DMS53 treated with DMSO at 0.1 percent for 48 hours (cell line): ENCODE measurements around the gene TAS2R39.

Source experiments
- DNase-seq: peaks from one replicate; lab custom pipeline; 2025; ENCODE audit not compliant: unreplicated experiment; lab: John Stamatoyannopoulos, UW

TAS2R39 gene

DNA sequence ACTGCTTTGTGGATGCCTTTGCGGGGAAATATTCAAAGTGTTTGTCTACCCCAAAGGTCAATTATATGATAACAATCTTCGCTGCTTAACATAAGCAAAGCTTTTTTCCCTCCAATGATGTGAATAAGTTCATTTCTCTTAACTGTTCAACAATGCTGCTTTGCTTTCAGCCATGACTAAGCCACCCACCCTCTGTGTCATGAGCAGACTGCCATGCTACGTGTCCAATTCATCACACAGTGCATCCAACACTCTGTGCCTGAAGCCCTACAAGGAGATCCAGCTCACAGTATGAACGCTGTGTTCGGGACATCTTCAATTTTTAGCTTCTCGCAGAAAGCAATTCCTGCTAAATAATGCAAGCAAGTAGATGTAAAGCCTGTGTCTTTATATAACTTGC, 32.9 kb downstream of the TAS2R39 start:
- no peak for DNase-seq

DNA sequence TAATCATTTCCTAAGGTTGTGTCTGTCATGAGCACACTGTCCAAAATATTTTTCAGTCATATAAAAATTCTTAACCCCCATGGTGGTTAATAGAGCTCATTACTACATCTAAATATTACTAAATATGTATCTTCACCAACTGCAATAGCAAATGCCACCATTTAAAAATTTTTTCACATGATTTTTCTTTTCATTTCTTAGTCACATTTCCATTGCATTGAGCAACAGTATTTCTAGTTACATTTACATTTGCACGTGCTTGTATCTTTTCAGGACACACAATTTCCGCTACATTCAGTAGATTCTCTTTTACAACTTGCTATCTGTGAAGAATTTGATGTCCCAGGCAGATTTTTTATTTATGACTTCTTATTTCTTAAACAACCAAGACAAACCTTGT, 33.5 kb downstream of the TAS2R39 start:
- DNase-seq: no peak

DNA sequence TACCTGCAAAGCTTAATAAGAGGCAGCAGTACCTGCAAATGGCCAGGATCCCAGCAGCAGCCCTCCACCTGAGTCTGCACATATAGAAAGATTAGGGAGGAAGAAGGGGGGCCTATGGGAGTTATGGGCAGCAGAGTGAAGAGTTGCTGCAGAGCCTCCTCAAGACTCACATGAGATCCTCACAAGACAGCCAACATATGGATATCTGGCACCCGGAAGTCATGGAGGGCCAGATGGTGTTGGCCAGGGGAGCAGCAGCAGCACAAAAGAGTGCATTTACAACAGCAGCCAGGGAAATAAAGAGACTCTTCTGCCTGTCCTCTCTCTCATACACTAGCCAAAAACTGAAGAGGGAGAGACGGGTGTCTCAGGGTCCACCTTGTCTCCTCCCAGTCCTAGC, 34.6 kb downstream of the TAS2R39 start:
- no peak for DNase-seq

DNA sequence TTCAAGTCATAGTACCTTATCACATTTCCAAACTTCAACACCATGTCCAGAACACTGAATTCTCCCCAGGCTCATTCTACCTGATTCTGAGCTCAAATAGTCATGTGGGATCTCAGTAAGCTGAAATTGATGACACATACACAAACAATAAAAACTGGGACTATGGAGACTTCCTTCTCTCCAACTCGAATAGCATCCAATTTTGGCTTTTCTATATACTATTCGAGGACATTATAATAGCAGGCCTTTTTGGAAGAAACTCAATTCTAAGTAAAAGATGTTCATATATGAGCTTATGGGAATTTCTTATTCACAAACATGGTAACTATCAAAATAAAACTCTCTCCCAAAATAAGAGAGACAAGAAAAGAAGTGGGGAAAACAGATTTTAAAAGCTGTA, 38.1 kb downstream of the TAS2R39 start:
- no peak for DNase-seq

DNA sequence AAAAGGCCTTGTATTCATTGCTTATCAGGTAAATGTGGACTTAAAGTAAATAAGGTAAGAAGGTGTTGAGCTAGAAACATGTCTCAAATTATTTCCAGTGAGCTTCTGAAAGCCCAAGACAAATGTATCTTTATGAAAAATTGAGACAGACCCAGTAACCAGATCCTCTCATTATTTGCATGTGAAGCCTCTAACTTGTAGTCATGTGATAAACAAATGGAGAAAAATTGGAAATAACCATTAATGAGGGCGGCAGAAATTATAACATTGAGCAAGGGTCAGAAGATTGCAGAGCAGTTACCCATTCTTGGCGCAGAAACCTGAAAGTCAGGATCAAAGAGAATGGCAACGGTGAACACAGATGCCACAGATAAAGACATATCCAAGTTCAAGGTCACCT, 38.5 kb downstream of the TAS2R39 start, which contains the start of gene TAS2R40:
TSS of gene TAS2R40 (plus strand) at position 301 of the 400 bp plus-strand sequence. CDS start at position 343, 42 bp downstream.
- no peak for DNase-seq

DNA sequence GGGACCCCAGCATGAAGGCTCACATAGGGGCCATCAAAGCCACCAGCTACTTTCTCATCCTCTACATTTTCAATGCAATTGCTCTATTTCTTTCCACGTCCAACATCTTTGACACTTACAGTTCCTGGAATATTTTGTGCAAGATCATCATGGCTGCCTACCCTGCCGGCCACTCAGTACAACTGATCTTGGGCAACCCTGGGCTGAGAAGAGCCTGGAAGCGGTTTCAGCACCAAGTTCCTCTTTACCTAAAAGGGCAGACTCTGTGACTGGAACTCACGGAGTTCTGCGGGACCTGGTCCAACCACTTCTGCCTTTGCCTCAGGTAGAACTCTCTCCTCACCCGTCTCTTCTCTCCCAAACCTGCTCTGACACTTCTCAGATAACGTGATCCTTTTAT, 39.6 kb downstream of the TAS2R39 start:
- no peak for DNase-seq

DNA sequence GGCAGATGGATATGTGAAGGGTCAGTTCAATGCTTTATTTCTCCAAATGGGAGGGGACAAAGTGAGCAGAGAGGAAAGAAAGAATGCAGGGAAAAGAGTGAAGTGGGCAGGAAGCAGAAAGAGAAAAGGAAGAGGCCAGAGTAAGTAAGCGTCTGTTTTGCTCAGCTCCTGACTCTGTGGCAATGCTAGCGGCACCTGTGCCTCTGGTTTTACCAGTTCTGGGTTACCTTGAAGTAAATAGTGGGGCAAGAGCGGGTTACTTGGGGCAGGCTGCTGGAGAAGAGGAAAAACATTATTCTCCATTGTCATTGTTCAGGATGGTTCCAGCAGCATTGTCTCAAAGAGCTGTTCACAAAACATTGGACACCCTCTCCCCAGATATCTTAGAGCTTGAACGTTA, 40.6 kb downstream of the TAS2R39 start:
- DNase-seq: no peak

DNA sequence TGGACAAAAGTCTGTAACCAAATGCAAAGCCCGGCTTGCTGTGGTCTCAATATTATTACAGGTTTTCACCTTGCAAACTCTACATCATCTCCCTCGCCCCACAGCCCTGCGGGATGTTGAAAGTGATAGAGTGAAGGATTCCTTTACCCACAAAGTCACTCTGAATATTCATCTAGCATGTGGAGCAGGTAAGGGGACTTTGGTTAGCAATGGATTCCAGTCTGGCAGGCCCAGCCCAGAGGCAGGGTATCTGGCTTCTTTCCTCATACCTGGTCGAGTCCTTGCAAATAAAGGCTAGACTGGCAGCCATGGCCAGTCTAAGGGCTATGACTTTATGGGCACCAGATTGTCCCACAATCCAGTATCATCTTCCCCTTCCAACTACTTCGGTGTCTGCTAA, 41.8 kb downstream of the TAS2R39 start:
- DNase-seq: no peak

DNA sequence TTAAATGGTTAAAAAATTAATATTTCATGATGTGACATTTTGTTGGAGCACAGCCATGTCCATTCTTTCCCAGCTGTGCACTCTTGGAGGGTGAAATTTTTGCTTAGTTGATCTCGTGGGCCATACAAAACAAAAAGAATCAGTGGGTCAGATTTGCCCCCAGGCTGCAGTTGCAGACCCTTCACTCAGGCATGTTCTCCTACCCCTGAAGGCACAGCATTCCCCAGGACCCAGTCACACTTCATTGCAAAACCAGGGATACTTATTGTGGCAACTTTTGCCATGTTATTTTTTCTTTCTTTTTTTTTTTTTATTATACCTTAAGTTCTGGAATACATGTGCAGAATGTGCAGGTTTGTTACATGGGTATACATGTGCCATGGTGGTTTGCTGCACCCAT, 44.6 kb downstream of the TAS2R39 start:
- no peak for DNase-seq

DNA sequence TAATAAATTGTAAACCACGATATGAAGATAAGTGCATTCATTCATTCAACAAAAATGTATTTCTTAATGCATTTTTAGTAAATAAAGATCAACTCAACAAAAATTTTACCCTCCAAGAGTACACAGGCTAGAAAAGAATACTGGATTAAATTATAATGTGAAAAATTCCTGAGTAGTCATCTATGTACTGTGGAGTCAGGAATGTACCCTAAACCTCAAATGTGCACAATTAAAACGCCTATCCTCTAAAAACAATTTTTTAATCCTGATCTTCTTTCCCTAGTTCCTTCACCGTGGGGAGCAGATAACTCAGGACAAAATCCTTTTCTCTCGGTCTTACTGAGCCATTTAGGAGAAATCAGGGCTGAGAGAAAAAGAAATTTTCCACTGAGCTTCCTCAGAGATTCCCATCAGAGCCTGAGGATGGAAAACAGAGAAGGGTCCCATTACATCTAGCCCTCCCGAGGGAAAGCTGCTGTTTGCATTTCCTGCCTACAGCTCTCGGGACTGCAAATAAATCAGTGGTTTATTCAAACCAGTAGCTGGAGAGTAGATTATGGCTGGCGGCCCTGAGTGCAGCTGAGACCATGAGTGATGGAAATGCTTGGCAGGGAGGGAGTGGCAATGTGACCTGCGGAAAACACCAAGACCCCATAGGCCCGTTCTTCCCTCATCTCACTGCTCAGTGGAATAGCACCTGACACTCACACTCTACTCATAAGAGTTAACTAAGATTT, 46.0 kb downstream of the TAS2R39 start:
- no peak for DNase-seq

DNA sequence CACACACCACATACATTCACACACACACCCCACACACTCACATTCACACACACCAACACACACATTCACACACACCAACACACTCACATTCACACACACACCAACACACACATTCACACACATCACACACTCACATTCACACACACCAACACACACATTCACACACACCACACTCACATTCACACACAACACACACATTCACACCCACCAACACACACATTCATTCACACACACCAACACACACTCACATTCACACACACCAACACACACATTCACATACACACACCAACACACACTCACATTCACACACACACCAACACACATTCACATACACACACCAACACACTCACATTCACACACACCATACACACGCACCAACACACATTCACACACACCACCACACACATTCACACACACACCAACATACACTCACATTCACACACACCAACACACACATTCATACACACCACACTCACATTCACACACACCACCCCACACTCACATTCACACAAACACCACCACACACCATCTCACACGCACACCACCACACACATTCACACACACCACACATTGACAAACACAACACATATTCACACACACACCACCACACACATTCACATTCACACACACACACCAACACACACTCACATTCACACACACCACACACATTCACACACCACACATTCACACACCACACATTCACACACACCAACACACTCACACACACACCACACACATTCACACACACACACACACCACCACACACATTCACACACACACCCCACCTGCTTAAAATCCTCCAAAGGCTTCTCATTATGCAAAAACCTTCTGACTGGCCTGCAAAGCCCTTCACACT, 47.6 kb downstream of the TAS2R39 start:
- no peak for DNase-seq
